H1 (cell line): ENCODE measurements around the gene OR1K1. TPM values are rescaled to one million over a fixed set of nuclear protein-coding genes. Genes with fewer than 3 reads are reported as not detected.

Source experiments
- CTCF ChIA-PET: fragments of 300-600 bp; sonication (Branson Sonifier 250); formaldehyde crosslinking; loops from one replicate; lab custom pipeline; 2021; ENCODE audit not compliant: partially characterized antibody; lab: Charles Lee
- POLR2A ChIA-PET: fragments of 300-600 bp; sonication (Branson Sonifier 250); formaldehyde crosslinking; loops from one replicate; lab custom pipeline; 2021; ENCODE audit warnings: inconsistent platforms; ENCODE audit not compliant: partially characterized antibody; lab: Charles Lee
- DNase-seq, 2 experiments: peaks; one replicate each; pipeline versions ENCODE4 v3.0.0 to v3.0.0-alpha.2; 2010 to 2022; ENCODE audit warnings: low spot score in 2 of 2, low read depth in 1 of 2, mixed read lengths in 1 of 2
- FAIRE-seq: peaks from 2 replicates; lab custom pipeline; 2011; peaks lifted over from hg19 to GRCh38; lab: Jason Lieb, UNC
- H2AFZ ChIP-seq: 2 replicates; pipeline ENCODE4 v1.8.1; 2012; ENCODE audit warnings: low read length, inconsistent platforms
- H2AK5ac ChIP-seq: 2 replicates; pipeline ENCODE4 v1.6.1; 2013; ENCODE audit warnings: low read depth, low read length
- H2BK120ac ChIP-seq: replicated peaks from 2 replicates; pipeline ENCODE3; 2013; ENCODE audit warnings: low read depth, low read length, inconsistent platforms
- H2BK12ac ChIP-seq: 2 replicates; pipeline ENCODE4 v1.6.1; 2013; ENCODE audit warnings: low read depth, low read length
- H2BK15ac ChIP-seq: 2 replicates; pipeline ENCODE4 v1.6.1; 2013; ENCODE audit warnings: low read length
- H2BK20ac ChIP-seq: 2 replicates; pipeline ENCODE4 v1.6.1; 2013; ENCODE audit warnings: low read length
- H2BK5ac ChIP-seq: 2 replicates; pipeline ENCODE4 v1.6.1; 2013; ENCODE audit warnings: low read depth, low read length
- H3K14ac ChIP-seq: 2 replicates; pipeline ENCODE4 v1.6.1; 2013; ENCODE audit warnings: inconsistent platforms; ENCODE audit not compliant: insufficient read length
- H3K18ac ChIP-seq: 2 replicates; pipeline ENCODE4 v1.6.1; 2013; ENCODE audit warnings: low read length; ENCODE audit errors: extremely low read depth
- H3K23ac ChIP-seq: 2 replicates; pipeline ENCODE4 v1.6.1; 2013; ENCODE audit warnings: inconsistent platforms; ENCODE audit not compliant: insufficient read length
- H3K23me2 ChIP-seq: 2 replicates; pipeline ENCODE4 v1.6.1; 2013; ENCODE audit warnings: low read depth, low read length
- H3K27ac ChIP-seq: 2 replicates; pipeline ENCODE4 v1.6.1; 2011; ENCODE audit warnings: low read depth, low read length, inconsistent platforms
- H3K27me3 ChIP-seq, 4 experiments: replicated peaks in 1 of 4; 1 replicate in 1 of 4; 2 replicates in 3 of 4; pipeline versions ENCODE4 v1.6.1 to v1.8.1; 2011 to 2013; ENCODE audit warnings: low read length in 3 of 4, mild to moderate bottlenecking in 3 of 4, inconsistent platforms in 2 of 4, mixed read lengths in 2 of 4, moderate library complexity in 1 of 4; ENCODE audit not compliant: control insufficient read depth in 3 of 4, insufficient read depth in 3 of 4; ENCODE audit errors: extremely low read depth in 1 of 4
- H3K36me3 ChIP-seq, 4 experiments: 2 replicates each; pipeline versions ENCODE4 v1.6.1 to v1.8.1; 2011 to 2013; ENCODE audit warnings: mild to moderate bottlenecking in 4 of 4, low read length in 3 of 4, moderate library complexity in 2 of 4, control low read depth in 1 of 4, inconsistent platforms in 1 of 4; ENCODE audit not compliant: insufficient read depth in 4 of 4, control insufficient read depth in 2 of 4
- H3K4ac ChIP-seq: replicated peaks from 2 replicates; pipeline ENCODE3; 2013; ENCODE audit warnings: low read length, low read depth, mixed read lengths, inconsistent platforms; ENCODE audit not compliant: insufficient read length
- H3K4me1 ChIP-seq, 4 experiments: replicated peaks in 1 of 4; 1 replicate in 1 of 4; 2 replicates in 3 of 4; pipeline versions ENCODE4 v1.6.1 to v1.8.1; 2011 to 2013; ENCODE audit warnings: low read length in 3 of 4, inconsistent platforms in 2 of 4, mixed read lengths in 1 of 4; ENCODE audit not compliant: insufficient read depth in 4 of 4, control insufficient read depth in 3 of 4
- H3K4me2 ChIP-seq, 2 experiments: 2 replicates each; pipeline versions ENCODE4 v1.6.1 to v1.8.1; 2011 to 2013; ENCODE audit warnings: low read depth in 2 of 2, low read length in 2 of 2, control low read depth in 1 of 2, inconsistent platforms in 1 of 2, mild to moderate bottlenecking in 1 of 2; ENCODE audit not compliant: insufficient read depth in 1 of 2
- H3K4me3 ChIP-seq, 4 experiments: fragments of 200-600, 300-600 bp in 1 of 4; sonication (generic), shearing (Covaris generic), sonication (Bioruptor Twin) in 1 of 4; 2 replicates each; pipeline versions ENCODE4 v1.5.1 to v1.8.1; 2011 to 2016; ENCODE audit warnings: low read length in 4 of 4, low read depth in 3 of 4, control low read depth in 2 of 4, inconsistent platforms in 2 of 4, mild to moderate bottlenecking in 2 of 4, mixed read lengths in 1 of 4, moderate library complexity in 1 of 4; ENCODE audit not compliant: insufficient read depth in 2 of 4; ENCODE audit errors: extremely low read depth in 1 of 4
- H3K56ac ChIP-seq: replicated peaks from 2 replicates; pipeline ENCODE3; 2013; ENCODE audit warnings: low read depth, mild to moderate bottlenecking, mixed read lengths, low read length, inconsistent platforms; ENCODE audit not compliant: insufficient read length
- H3K79me1 ChIP-seq: 2 replicates; pipeline ENCODE4 v1.6.1; 2013; ENCODE audit warnings: low read depth, low read length, control low read depth
- H3K79me2 ChIP-seq, 2 experiments: 2 replicates each; pipeline versions ENCODE4 v1.6.1 to v1.8.1; 2012 to 2013; ENCODE audit warnings: low read length in 2 of 2, mild to moderate bottlenecking in 2 of 2, inconsistent platforms in 1 of 2; ENCODE audit not compliant: insufficient read depth in 2 of 2, control insufficient read depth in 1 of 2
- H3K9ac ChIP-seq, 4 experiments: replicated peaks in 1 of 4; 1 replicate in 1 of 4; 2 replicates in 3 of 4; pipeline versions ENCODE4 v1.6.1 to v1.8.1; 2011 to 2013; ENCODE audit warnings: low read depth in 3 of 4, low read length in 3 of 4, control low read depth in 2 of 4, mild to moderate bottlenecking in 2 of 4, moderate library complexity in 2 of 4, inconsistent platforms in 1 of 4; ENCODE audit errors: extremely low read depth in 1 of 4
- H3K9me3 ChIP-seq, 2 experiments: 2 replicates each; pipeline versions ENCODE4 v1.6.1 to v1.8.1; 2012 to 2013; ENCODE audit warnings: mild to moderate bottlenecking in 2 of 2, moderate library complexity in 2 of 2, control low read depth in 1 of 2, inconsistent platforms in 1 of 2, low read depth in 1 of 2, low read length in 1 of 2, mixed read lengths in 1 of 2; ENCODE audit not compliant: insufficient read depth in 2 of 2
- H4K20me1 ChIP-seq, 2 experiments: replicated peaks in 1 of 2; 2 replicates each; pipeline versions ENCODE3 to v1.8.1; 2011 to 2013; ENCODE audit warnings: inconsistent platforms in 2 of 2, low read length in 2 of 2, mild to moderate bottlenecking in 1 of 2; ENCODE audit not compliant: insufficient read depth in 2 of 2, control insufficient read depth in 1 of 2
- H4K5ac ChIP-seq: 2 replicates; pipeline ENCODE4 v1.6.1; 2013; ENCODE audit warnings: low read length, low read depth, mixed read lengths, inconsistent platforms; ENCODE audit not compliant: insufficient read length
- H4K8ac ChIP-seq: 2 replicates; pipeline ENCODE4 v1.8.0; 2013; ENCODE audit warnings: mild to moderate bottlenecking, moderate library complexity, low read length, inconsistent platforms; ENCODE audit not compliant: insufficient read depth; ENCODE audit errors: extremely low read depth
- H4K91ac ChIP-seq: replicated peaks from 2 replicates; pipeline ENCODE3; 2013; ENCODE audit warnings: low read length, mixed read lengths, inconsistent platforms; ENCODE audit not compliant: insufficient read length
- FOSL1 ChIP-seq: IDR thresholded peaks from 2 replicates; pipeline ENCODE4 v1.6.1; 2011; ENCODE audit warnings: mild to moderate bottlenecking, low read depth, low read length, moderate library complexity; ENCODE audit not compliant: insufficient read depth
- HDAC2 ChIP-seq, 2 experiments: fragments of 300-600 bp in 1 of 2; sonication (generic) in 1 of 2; IDR thresholded peaks; 2 replicates each; pipeline ENCODE4 v1.6.1; 2011 to 2012; ENCODE audit warnings: low read depth in 2 of 2, low read length in 2 of 2, mild to moderate bottlenecking in 2 of 2, moderate library complexity in 2 of 2, borderline replicate concordance in 1 of 2, inconsistent platforms in 1 of 2
- HDAC6 ChIP-seq: IDR thresholded peaks from one replicate; pipeline ENCODE4 v1.7.1; 2012; ENCODE audit warnings: low read depth, mild to moderate bottlenecking, inconsistent platforms, low read length, moderate library complexity
- KDM5A ChIP-seq: fragments of 200-600 bp; IDR thresholded peaks from 2 replicates; pipeline ENCODE4 v1.7.1; 2012; ENCODE audit warnings: mild to moderate bottlenecking, low read length, inconsistent platforms, mixed read lengths
- MAX ChIP-seq: IDR thresholded peaks from 2 replicates; pipeline ENCODE4 v1.6.1; 2012; ENCODE audit warnings: inconsistent platforms
- SIN3A ChIP-seq, 2 experiments: IDR thresholded peaks in 1 of 2; conservative IDR thresholded peaks in 1 of 2; 2 replicates each; pipeline ENCODE4 v1.6.1; 2011 to 2012; ENCODE audit warnings: low read length in 2 of 2, improper control_type of control experiment in 1 of 2, low read depth in 1 of 2, mild to moderate bottlenecking in 1 of 2
- SIRT6 ChIP-seq: IDR thresholded peaks from one replicate; pipeline ENCODE4 v1.7.1; 2012; ENCODE audit warnings: low read length, inconsistent platforms
- SP1 ChIP-seq: IDR thresholded peaks from 2 replicates; pipeline ENCODE4 v1.6.1; 2011; ENCODE audit warnings: low read depth, low read length
- TAF7 ChIP-seq: optimal IDR thresholded peaks from 2 replicates; pipeline ENCODE3; 2011; ENCODE audit warnings: low read depth, mild to moderate bottlenecking, inconsistent platforms, low read length, moderate library complexity, borderline replicate concordance
- WGBS, 2 experiments: shearing (Covaris generic) in 1 of 2; methylation state at CpG; one replicate each; pipeline versions ENCODE4 v1.1.6 to v1.1.7; 2013 to 2015; ENCODE audit warnings: low lambda C conversion rate in 2 of 2, mixed read lengths in 2 of 2, inconsistent platforms in 1 of 2, low coverage in 1 of 2, missing lambda C conversion rate in 1 of 2; ENCODE audit not compliant: insufficient replicate concordance in 2 of 2, insufficient coverage in 1 of 2, insufficient read length in 1 of 2; ENCODE audit errors: extremely low coverage in 1 of 2, missing lambda C conversion rate in 1 of 2; 5-methylcytosine and 5-hydroxymethylcytosine counted together
- polyA plus RNA-seq, 7 experiments: library from polyadenylated mRNA; depleted of rRNA in 3 of 7; stranded (reverse) in 5 of 7; unstranded in 2 of 7; fragments of >200 nt in 5 of 7; fragments of 200-250 nt in 2 of 7; gene quantifications; 1 replicate in 5 of 7; 2 replicates in 1 of 7; 4 replicates in 1 of 7; pipeline versions ENCODE4 v1.2.1 to v1.2.3, GENCODE V29; 2011 to 2013; ENCODE audit warnings: missing spikeins in 2 of 7, mixed read lengths in 2 of 7
- total RNA-seq: library from RNA; stranded (reverse); fragmentation: NEBNext Ultra II Directional; extraction: Animal tissue kit (Norgen Biotek cat#: 25700); gene quantifications from 2 replicates; pipeline ENCODE4 v1.2.1, GENCODE V29; 2021

OR1K1 gene
- total and polyA plus RNA-seq, 2 of the 8 experiments (the other 6 are each of a cell fraction or from before 2014, with no cell fraction given) = not detected

- CTCF ChIA-PET = no interaction called here
- H3K23me2 ChIP-seq = no peaks in the 10 kb centered on the region
- POLR2A ChIA-PET = no interaction called here
- H3K4ac ChIP-seq = no peak overlapping the region
- no peak overlapping the region for H3K27ac ChIP-seq
- DNase-seq (no peak), FAIRE-seq (no peak)
- no peaks in the 10 kb centered on the region for H3K79me1 ChIP-seq
- no peak overlapping the region for H3K14ac ChIP-seq
- H4K5ac ChIP-seq = no peak overlapping the region
- peaks cover 3 to 4% of the 10 kb centered on the region in 2 experiments; a peak in 2 of 4 replicates for H3K9me3 ChIP-seq
- no peak overlapping the region for H2AFZ ChIP-seq
- no peak overlapping the region for H3K56ac ChIP-seq
- no peak overlapping the region for H2BK12ac ChIP-seq
- H4K8ac ChIP-seq = no peak overlapping the region
- no peaks in the 10 kb centered on the region for H3K27me3 ChIP-seq
- no peak overlapping the region for H3K9ac ChIP-seq
- no peak overlapping the region for H4K91ac ChIP-seq
- H2BK5ac ChIP-seq = no peak overlapping the region
- H3K18ac ChIP-seq = no peak overlapping the region
- H2AK5ac ChIP-seq = no peak overlapping the region
- WGBS, 2 experiments = 85% methylated on average over 4 of the region's 4 CpGs; no CpG with 5 or more reads in 1 of the 2 experiments
- no peak overlapping the region for H3K23ac ChIP-seq
- H2BK20ac ChIP-seq = no peak overlapping the region
- no peak overlapping the region for H2BK120ac ChIP-seq
- no peak overlapping the region for H3K4me3 ChIP-seq
- no peak overlapping the region for H2BK15ac ChIP-seq
- no peak overlapping the region for H3K4me2 ChIP-seq
- H4K20me1 ChIP-seq = no peaks in the 10 kb centered on the region
- TF ChIP-seq SIRT6 = no peak
- no peak for TF ChIP-seq MAX
- no peak for TF ChIP-seq SIN3A (conservative IDR thresholded peaks at IDR 0.05 in 1 of 2, IDR thresholded peaks at IDR 0.05 in 1 of 2; ENCODE audit: low read depth in 1 of 2, low read length in 2 of 2)
- TF ChIP-seq TAF7 = no peak
- no peak for TF ChIP-seq HDAC6
- TF ChIP-seq FOSL1 = no peak
- no peak for TF ChIP-seq KDM5A
- no peak for TF ChIP-seq SP1
- no peak for TF ChIP-seq HDAC2 (IDR thresholded peaks at IDR 0.05; ENCODE audit: borderline replicate concordance in 1 of 2, low read depth in 2 of 2, low read length in 2 of 2)
- H3K36me3 ChIP-seq = no peaks in the 10 kb centered on the region; a peak in 3 of 8 replicates
- H3K79me2 ChIP-seq = no peaks in the 10 kb centered on the region
- H3K4me1 ChIP-seq = no peaks in the 10 kb centered on the region
These were observed 41.6 kb downstream of the OR1K1 start for GRCh38 chr9:122841501-122841900.
